Ovary (tissue), 10 donors: ENCODE measurements around the gene NAGPA. TPM values are rescaled to one million over a fixed set of nuclear protein-coding genes. Genes with fewer than 3 reads are reported as not detected.
"Not testable (repeated sequence)": the region's sequence is repeated elsewhere in the genome, so short reads cannot be mapped to it uniquely, and the experiment has no call there.

Experiments used
- DNase-seq, 5 donors: peaks; one replicate each; pipeline ENCODE4 v3.0.0-alpha.2; 2019 to 2020
- H3K27ac ChIP-seq, 2 donors: fragments of 200-600 bp; one replicate each; pipeline versions ENCODE4 v1.5.1 to v1.8.0; 2019 to 2022
- H3K27me3 ChIP-seq: fragments of 200-600 bp; one replicate; pipeline ENCODE4 v1.8.0; 2022
- H3K36me3 ChIP-seq: fragments of 200-600 bp; sonication (generic); one replicate; pipeline ENCODE4 v1.5.1; 2019
- H3K4me1 ChIP-seq: one replicate; pipeline ENCODE4 v1.8.1; 2013; ENCODE audit warnings: mild to moderate bottlenecking, moderate library complexity; ENCODE audit not compliant: insufficient read depth
- H3K4me3 ChIP-seq: fragments of 200-600 bp; sonication (generic); one replicate; pipeline ENCODE4 v1.5.1; 2017
- H3K9me3 ChIP-seq, 2 donors: fragments of 200-600 bp in 1 of 2; sonication (generic) in 1 of 2; one replicate each; pipeline versions ENCODE4 v1.5.1 to v1.8.1; 2013 to 2019; ENCODE audit warnings: mild to moderate bottlenecking in 1 of 2, moderate library complexity in 1 of 2
- CTCF ChIP-seq, 3 donors: fragments of 450-650 bp in 2 of 3; fragments of 200-600 bp in 1 of 3; IDR thresholded peaks; one replicate each; pipeline versions ENCODE4 v1.5.1 to v1.8.0; 2016 to 2022; ENCODE audit warnings: antibody characterized with exemption in 3 of 3, mild to moderate bottlenecking in 1 of 3
- EP300 ChIP-seq: sonication (generic); formaldehyde crosslinking; IDR thresholded peaks from one replicate; pipeline ENCODE4 v1.6.1; 2017; ENCODE audit warnings: antibody characterized with exemption
- POLR2A ChIP-seq: fragments of 450-650 bp; IDR thresholded peaks from one replicate; pipeline ENCODE4 v1.6.1; 2017; ENCODE audit warnings: antibody characterized with exemption, mild to moderate bottlenecking, moderate library complexity
- WGBS, 3 donors: extraction: QIAGEN DNeasy Blood & Tissue Kit in 1 of 3; methylation state at CpG; one replicate each; pipeline versions ENCODE4 v1.1.5 to v1.1.7; 2013 to 2017; 5-methylcytosine and 5-hydroxymethylcytosine counted together
- intact Hi-C, 4 donors: fragments of 100-400 bp; cut with DNase I; formaldehyde crosslinking; loops; one replicate each; pipeline versions ENCODE4 v1.11.0 to v1.15.1; 2022 to 2023
- long read RNA-seq, 3 donors: library from polyadenylated mRNA in 2 of 3; unstranded in 2 of 3; transcript quantifications; one replicate each; pipeline ENCODE4 v2.0.0 and lab custom pipeline, GENCODE V29; 2021 to 2026
- polyA plus RNA-seq, 2 donors: library from polyadenylated mRNA; stranded (reverse); fragments of 200-250 nt in 1 of 2; fragments of 350-450 nt in 1 of 2; fragmentation: Illumina TruSeq in 1 of 2; extraction: RNeasy Lipid Tissue Mini Kit (QIAGEN cat#74804) in 1 of 2; gene quantifications; one replicate each; pipeline ENCODE4 v1.2.3, GENCODE V29; 2013 to 2014
- total RNA-seq, 7 donors: library from RNA; depleted of rRNA in 2 of 7; stranded (reverse); fragments of >200 nt in 2 of 7; fragmentation: NEBNext Ultra II Directional in 3 of 7; extraction: Animal tissue kit (Norgen Biotek cat#: 25700) in 3 of 7; gene quantifications; one replicate each; pipeline versions ENCODE4 v1.1.0 to v1.2.4, GENCODE V29; 2016 to 2023
- donor health status: DM: no; HTN: no; CAD: no; lungs with moderate emphysema.
- donor health status: DM: no; HTN: no; CAD: no.
- donor health status: Bipolar disorder and iron deficiency.
- donor health status: DM: yes; HTN: yes; CAD: no.
- donor health status: DM: no; HTN: no; CAD: no.
- donor health status: DM: yes; HTN: yes; CAD: no.

Gene NAGPA
- total RNA-seq (10 to 100 TPM in 2 of 7 donors, 1 to 10 TPM in 5; 4.4 to 14.8 (median 7.1) TPM), polyA plus RNA-seq (1 to 10 TPM; 2.9 to 7.3 TPM)
- long read RNA-seq, donor 1, partial matches to known transcripts, result 6 of 20 reads
- long read RNA-seq, donor 1, other reads (novel, unspliced or antisense), result 11 of 20 reads
- long read RNA-seq, donor 2, partial matches to known transcripts, result 0 of 4 reads
- long read RNA-seq, donor 2, other reads (novel, unspliced or antisense), result 0 of 4 reads
- long read RNA-seq, donor 3, transcript NAGPA-201 (10 exons, 2,202 nt), result major isoform, 8 of 26 reads
- long read RNA-seq, donor 3, partial matches to known transcripts, result 11 of 26 reads
- long read RNA-seq, donor 3, other reads (novel, unspliced or antisense), result 7 of 26 reads

- H3K9me3 ChIP-seq, result no peaks in the 10 kb centered on the region
- TF ChIP-seq POLR2A (no peak), CTCF (IDR thresholded peaks at IDR 0.05) (no peak), EP300 (no peak)
- no peaks in the 10 kb centered on the region for H3K36me3 ChIP-seq
- intact Hi-C loops, result no loop called here
- DNase-seq, result peak; percentile 85 to 94 (median 90)
- 0% methylated on average over 43 to 104 of the region's 104 CpGs for WGBS, 3 donors
- peak within 1 kb of the TSS in 1 of 2 donors; percentile 4 for H3K27ac ChIP-seq
- H3K4me1 ChIP-seq, result peaks cover 6% of the 10 kb centered on the region
- no peaks in the 10 kb centered on the region for H3K27me3 ChIP-seq
- H3K4me3 ChIP-seq, result peak within 1 kb of the TSS; percentile 90
Measured at GRCh38 chr16:5033256-5034166, at the start of gene NAGPA. TSS of gene NAGPA (minus strand) at chr16:5033935. CDS start at chr16:5033914, 21 bp downstream.

GRCh38 chr16:5080996-5081395 lies 47.3 kb upstream of the NAGPA start:
- 80 to 93% (median 82%) methylated on average over 8 to 9 of the region's 9 CpGs for WGBS, 3 donors
- H3K9me3 ChIP-seq, DNase-seq, H3K4me3 ChIP-seq, H3K27ac ChIP-seq, H3K36me3 ChIP-seq, H3K27me3 ChIP-seq, intact Hi-C loops, H3K4me1 ChIP-seq: not testable (repeated sequence)

GRCh38 chr16:5080461-5080860 lies 46.7 kb upstream of the NAGPA start:
- H3K27me3 ChIP-seq, DNase-seq, H3K9me3 ChIP-seq, H3K27ac ChIP-seq, H3K4me3 ChIP-seq, H3K4me1 ChIP-seq, H3K36me3 ChIP-seq, intact Hi-C loops: not testable (repeated sequence)
- 86 to 92% (median 87%) methylated on average over 9 to 12 of the region's 12 CpGs for WGBS, 3 donors

- WGBS, 3 donors, result 89 to 91% (median 90%) methylated on average over 17 of the region's 17 CpGs
- Histone ChIP-seq H3K36me3 (no peaks in the 10 kb centered on the region), H3K4me3 (no peak overlapping the region), H3K27ac (no peak overlapping the region), H3K4me1 (no peaks in the 10 kb centered on the region), H3K27me3 (no peaks in the 10 kb centered on the region), H3K9me3 (no peaks in the 10 kb centered on the region)
- DNase-seq, result no peak
- intact Hi-C loops, result no loop called here
- TF ChIP-seq POLR2A (no peak), CTCF (IDR thresholded peaks at IDR 0.05) (no peak), EP300 (no peak)
Measured at GRCh38 chr16:5078626-5079025, 44.9 kb upstream of the NAGPA start.

- Histone ChIP-seq H3K4me3 (no peak overlapping the region), H3K36me3 (no peaks in the 10 kb centered on the region), H3K4me1 (no peaks in the 10 kb centered on the region), H3K27ac (no peak overlapping the region), H3K9me3 (no peaks in the 10 kb centered on the region), H3K27me3 (no peaks in the 10 kb centered on the region)
- 92 to 97% (median 94%) methylated on average over 13 of the region's 13 CpGs for WGBS, 3 donors
- DNase-seq, result no peak
- intact Hi-C loops, result no loop called here
- TF ChIP-seq EP300 (no peak), POLR2A (no peak), CTCF (IDR thresholded peaks at IDR 0.05) (no peak)
Measured at GRCh38 chr16:5077304-5077703, 43.6 kb upstream of the NAGPA start.
